Eye (tissue), 1 donor: Measurements from ENCODE around the gene SUN5.
"Not testable (repeated sequence)": the region's sequence is repeated elsewhere in the genome, so short reads cannot be mapped to it uniquely, and the experiment has no call there.

Source experiments
- DNase-seq: peaks from one replicate; pipeline ENCODE4 v3.0.0-alpha.2; 2015

Gene SUN5, protein sequence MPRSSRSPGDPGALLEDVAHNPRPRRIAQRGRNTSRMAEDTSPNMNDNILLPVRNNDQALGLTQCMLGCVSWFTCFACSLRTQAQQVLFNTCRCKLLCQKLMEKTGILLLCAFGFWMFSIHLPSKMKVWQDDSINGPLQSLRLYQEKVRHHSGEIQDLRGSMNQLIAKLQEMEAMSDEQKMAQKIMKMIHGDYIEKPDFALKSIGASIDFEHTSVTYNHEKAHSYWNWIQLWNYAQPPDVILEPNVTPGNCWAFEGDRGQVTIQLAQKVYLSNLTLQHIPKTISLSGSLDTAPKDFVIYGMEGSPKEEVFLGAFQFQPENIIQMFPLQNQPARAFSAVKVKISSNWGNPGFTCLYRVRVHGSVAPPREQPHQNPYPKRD

DNA sequence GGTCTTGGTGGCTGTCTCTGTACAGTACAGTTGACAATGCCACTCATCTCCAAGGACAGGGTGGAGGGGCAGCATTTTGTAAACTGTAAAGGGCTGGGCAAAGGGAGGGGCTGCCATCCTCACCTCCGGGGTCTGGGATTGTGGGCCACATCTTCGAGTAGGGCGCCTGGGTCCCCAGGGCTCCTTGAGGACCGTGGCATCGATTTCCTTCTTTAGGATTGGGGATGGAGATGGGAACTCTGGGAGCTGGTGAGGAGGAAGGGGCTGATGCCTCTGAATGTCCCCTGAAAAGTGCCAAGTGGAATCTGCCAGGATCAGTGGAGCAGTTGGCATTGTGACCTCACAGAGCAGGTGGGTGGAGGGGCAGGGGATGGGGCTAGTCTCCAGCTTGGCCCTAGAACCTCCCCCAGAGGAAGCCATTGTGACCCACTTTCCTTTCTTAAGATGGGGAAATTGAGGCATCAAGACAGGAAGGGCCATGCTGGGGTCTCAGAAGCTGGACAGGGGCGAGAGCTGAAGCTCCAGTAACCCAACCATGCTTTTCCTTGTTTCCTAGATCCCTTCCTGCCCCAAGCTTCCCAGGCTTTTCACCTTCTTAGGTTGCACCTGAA lies at the start of gene SUN5:
Gene SUN5 (minus strand): TSS at position 293 of the 611 bp plus-strand sequence. CDS start 93 bp downstream, at position 200.
- no peak for DNase-seq

DNA sequence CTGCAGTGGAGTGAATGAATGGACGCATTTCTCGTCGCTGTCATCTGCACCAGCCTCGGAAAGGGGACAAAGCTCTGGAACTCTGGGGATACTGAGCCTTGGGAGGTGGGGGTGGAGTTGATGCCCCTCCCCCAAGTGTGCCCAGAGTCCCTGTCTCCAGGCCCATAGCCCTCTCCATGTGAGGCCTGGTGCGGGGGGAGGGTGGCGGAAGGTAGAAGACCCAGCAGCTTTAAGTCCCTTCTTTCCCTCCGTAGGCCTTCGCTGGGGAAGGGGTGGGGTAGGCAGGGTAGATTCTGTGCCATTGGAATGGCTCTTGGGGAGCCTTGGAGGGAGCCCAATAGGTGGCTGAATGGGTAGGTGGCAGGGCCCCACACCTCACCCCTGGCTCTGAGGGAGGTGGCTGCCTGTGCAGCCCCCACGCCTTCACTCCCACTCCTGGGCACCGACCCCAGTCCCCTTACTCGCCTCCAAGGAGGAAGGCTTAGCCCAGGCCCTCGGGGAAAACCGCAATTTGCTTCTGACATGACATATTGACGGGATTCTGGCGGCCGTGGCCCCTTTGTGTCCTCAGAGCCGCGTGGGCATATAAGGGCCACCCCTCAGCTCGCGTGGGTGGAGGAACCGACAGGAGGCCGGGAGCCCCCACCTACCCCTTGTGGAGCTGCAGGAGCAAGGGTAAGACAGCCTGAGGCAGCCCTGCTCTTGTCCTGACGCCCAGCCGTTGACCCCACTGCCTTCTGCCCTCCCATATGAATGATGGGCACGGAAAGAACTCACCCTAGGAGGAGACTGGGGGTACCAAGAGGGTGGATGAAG lies 49.3 kb upstream of the SUN5 start, which contains the start of gene BPIFB3:
Gene BPIFB3 (plus strand): TSS at position 613 of the 816 bp plus-strand sequence. CDS start 1,533 bp downstream, outside the sequence.
- no peak for DNase-seq

DNA sequence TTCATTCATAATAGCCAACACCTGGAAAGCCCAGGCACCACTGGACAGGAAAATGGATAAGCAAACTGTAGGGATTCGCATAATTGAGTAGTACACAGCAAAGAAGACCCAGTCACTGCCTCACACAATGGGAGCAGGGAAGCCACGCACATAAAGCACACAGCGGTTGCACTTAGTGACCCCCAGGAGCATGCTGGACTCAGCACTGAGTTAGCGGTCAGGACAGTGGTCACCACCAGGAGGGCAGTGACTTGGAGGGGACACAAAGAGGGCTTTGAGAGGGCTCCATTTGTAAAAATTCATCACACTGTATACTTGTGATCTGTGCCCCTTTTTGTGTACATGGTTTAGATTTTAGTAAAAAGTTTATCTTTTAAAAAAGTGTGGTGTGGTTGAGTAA lies 47.1 kb upstream of the SUN5 start:
- DNase-seq, result no peak

DNA sequence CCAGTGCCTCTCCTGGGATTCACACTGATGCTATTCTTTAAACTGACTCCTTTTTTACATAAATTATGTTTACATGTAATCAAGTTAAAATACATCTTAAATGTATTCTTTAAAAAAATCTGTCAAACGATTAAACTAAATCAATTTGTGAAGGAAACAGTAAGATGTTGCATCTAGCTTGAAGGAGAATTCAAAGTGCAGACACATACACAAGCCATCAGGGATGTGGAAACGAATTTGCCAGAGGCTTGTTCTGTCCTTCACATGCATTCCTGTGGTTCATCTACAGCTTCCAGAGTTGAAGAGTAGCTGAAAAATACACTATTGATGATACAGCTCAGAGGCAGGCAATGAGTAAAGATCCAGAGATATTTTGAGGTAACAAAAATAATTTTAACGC lies 42.2 kb upstream of the SUN5 start:
- DNase-seq, result no peak

DNA sequence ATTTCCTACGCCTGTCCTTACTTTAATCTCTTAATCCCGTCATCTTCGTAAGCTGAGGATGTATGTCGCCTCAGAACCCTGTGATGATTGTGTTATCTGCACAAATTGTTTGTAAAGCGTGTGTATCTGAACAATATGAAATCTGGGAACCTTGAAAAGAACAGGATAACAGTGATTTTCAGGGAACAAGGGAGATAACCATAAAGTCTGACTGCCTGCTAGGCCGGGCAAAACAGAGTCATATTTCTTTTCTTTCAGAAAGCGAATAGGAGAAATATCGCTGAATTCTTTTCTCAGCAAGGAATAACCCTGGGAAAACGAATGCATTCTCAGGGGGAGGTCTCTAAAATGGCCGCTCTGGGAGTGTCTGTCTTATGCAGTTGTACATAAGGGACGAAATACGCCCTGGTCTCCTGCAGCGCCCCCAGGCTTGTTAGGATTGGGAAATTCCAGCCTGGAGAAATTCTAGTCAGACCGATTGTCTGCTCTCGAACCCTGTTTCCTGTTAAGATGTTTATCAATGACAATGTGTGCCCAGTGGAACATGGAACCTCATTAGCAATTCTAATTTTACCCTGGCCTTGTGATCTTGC lies 41.0 kb upstream of the SUN5 start:
- not testable (repeated sequence) for DNase-seq

DNA sequence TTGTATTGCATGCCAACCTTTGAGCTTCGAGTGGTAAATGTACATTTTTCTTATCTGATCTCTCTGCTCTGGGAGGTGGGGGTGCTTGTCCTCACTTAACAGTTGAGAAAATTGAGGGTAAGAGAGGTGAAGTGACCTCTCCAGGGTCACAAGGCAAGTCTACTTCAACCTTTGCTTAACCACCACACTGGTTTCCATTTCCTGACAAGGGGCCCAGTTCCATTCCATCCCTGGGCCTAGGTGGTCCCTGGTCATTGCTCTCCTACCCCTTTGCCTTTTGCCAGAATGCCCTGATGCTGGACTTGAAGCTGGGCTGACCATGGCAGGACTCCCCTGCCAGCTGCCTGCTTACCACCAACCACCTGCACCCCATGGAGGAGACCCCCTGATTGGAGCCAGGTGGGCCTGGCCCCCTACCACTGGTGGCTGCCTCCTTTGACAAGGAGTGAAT lies 39.5 kb upstream of the SUN5 start:
- no peak for DNase-seq

DNA sequence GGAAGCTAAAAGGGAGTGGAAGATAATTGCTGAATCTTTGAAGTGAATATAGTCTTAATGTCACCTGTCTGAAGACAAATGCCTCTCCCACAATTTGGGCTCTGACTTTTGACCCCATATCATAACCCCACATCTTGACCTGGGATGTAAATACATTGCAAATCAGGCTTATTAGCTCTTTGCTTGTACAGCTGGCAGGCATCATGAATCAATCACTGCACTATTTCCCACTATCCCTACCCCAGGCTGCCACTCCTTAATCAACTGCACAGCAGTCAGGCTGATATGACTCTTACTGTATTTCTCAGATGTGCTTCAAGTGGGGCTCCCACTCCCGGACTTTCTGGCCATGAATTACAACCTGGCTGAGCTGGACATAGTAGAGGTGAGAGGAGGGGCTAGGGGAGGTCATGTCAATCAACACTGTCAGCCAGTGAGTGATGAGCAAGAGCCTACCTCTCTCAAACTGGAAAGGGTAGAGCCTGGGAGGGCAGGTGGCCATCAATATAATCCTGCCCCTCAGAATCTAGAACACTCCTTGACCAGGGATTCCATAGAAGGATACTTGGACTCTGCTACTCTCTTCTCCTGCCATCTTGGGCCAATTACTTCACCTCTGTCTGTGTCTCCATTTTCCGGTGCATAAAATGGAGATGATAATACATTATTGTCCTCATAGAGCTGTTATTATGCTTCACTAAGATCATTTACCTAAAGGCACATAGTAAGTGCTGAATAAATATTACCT lies 38.9 kb upstream of the SUN5 start:
- no peak for DNase-seq

DNA sequence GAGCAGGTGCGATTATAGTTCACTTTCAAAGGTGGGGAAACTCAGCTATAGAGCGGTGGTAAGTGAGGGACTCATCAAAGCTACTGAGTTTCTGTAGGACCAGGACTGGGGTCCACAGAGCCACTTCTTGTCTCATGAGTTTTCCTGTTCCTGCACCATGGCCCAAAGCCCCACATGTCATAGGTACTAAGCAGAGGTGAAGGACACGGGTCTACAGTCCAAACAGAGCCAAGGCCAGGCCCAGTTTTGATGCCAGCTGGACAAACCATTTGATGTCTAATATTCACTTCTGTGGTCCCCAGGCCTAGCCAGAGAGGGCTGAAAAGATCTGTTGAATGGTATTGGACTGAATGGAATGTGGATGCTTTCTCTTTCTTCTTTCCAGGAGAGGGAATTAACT lies 38.2 kb upstream of the SUN5 start:
- DNase-seq, result no peak

DNA sequence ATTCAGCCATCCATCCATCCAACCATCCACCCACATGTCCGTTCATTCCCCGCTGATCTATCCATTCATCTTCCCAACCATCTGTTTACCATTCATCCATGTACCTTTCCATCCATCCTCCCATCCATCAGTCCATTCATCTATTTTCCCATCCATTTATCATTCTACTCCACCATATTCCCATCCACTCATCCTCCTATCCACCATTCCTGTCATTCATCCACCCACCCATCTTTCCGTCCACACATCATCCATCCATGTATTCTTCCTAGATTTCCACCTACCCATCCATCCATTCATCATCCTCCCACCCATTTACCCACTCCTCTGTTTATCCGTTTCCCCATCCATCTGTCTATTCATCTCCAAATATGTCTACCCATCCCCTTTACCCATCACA lies 34.0 kb upstream of the SUN5 start:
- no peak for DNase-seq

DNA sequence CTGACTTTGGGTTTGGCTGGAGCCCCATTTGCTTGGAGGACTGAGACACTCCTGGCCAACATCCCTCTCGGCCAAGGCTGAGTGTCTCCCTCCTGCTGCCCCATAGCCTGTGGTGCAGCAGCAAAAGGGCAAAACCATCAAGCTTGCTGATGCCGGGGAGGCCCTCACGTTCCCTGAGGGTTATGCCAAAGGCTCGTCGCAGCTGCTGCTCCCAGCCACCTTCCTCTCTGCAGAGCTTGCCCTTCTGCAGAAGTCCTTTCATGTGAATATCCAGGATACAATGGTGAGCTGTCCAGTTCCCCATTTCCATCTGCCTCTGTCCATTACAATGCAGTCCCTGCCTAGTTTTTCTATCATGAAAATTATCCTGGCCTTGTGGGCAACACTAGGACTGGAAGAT lies 33.2 kb upstream of the SUN5 start:
- no peak for DNase-seq

DNA sequence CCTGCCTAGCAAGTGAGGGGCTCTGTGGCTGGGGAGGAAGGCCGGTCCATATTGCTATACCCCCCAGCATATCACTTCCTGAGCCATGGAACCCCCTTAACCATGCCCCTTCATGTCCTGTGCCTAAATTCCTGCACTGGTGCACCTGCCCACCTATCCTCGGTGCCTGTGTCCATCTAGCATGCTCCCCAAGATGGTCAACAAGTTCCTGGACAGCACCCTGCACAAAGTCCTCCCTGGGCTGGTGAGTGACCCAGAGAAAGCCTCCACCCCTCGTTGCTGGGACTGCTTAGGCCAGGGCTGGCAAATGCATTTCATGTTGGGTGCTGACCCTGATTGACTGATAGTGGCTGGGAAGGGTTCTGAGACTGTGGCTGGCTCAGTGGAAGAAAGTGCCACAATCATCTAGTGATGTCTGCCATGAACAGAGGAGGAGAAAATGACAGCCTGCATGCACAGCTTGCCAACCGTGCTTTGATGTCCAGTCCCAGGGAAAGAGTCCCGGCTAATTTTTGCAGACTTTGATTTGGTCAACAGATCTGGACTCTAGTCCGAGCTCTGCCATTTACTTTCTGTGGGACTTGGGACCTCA lies 30.8 kb upstream of the SUN5 start:
- DNase-seq, result no peak

DNA sequence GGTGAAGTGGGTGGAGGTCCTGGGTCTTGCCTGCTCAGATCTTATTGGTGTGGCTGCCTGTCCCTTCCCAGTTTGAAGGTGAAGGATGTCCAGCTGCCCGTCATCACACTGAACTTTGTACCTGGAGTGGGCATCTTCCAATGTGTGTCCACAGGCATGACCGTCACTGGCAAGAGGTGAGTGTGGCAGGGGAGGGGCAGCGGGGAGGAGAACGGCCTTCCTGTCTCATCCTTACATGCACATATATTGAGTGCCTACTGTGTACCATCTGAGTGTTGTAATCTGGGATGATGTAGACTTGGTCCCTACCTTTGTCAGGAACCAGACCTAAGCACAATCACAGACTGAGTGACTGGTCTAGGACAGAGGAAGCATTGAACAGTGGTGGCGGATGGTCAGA lies 29.9 kb upstream of the SUN5 start:
- no peak for DNase-seq

DNA sequence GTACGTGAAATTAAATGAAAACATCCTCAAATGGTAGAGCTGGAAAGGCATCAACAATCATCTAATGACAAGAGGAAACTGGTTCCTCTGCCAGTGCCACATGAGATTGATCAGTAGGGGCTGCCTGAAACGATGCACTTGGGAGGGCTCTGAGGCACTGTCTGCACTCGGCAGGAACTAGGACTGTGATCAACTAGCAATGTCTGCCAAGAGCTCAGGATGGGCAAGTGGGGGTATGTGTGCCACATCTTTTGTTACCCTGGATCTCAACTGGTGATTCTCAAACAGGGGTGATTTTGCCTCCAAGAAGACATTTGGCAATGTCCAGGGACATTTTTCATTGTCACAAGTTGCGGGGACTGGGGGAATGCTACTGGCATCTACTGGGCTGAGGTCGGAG lies 29.1 kb upstream of the SUN5 start:
- no peak for DNase-seq

DNA sequence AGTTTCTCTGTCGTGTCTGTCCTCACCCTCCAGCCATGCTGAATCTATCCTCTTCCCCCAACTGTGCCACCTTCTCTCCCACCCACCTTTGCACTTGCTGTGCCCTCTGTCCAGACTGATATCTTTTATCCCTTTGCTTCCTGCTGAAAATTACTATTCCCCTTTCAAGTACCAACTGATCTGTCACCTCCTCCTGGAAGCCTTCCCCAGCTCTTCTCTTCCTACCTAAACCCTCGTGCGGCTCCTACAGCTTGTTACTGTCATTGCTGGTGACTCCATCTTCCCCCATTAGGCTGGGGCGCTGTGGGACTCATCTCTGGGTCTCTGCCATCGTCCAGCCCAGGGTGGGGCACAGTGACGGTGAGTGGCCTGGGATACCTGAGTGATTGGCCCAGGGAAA lies 28.3 kb upstream of the SUN5 start:
- DNase-seq, result no peak

DNA sequence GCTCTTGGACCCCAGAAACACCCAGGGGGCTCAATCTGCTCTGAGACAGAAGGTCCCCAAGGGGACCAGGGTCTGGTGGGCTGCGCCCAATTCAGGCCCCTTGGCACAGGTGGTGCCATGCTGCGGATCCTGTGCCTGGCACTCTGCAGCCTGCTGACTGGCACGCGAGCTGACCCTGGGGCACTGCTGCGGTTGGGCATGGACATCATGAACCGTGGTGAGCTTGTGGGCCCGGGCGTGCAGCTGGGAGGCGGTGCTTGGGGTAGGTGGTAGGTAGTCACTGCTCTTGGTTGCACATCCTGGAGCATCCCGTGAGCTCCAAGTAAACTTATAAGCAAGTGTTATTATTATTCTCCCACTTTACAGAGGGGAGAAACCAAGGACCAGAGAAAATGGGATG lies 27.3 kb upstream of the SUN5 start, which contains the start of gene BPIFB6:
Gene BPIFB6 (plus strand): TSS at position 118 of the 400 bp plus-strand sequence. CDS start 0 bp downstream, at position 118.
- no peak for DNase-seq

DNA sequence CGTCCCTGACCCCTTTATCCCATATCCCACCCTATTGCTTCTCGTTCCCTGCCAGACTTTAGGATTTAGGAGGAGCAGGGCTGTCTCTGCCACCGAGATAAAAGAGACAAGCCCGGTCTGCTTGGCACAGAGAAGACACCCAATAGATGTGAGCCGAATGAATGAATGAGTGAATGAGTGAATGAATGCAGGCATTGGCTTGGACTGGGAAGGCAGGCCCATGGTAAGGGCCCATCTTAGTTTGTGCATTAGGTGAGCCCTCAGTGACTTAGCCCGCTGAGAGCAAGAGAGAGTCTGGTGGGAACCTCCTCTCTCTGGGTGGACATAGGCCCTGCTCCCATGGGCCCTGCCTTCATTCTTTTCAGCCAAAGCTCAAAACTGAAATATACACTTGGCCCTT lies 26.3 kb upstream of the SUN5 start:
- no peak for DNase-seq

DNA sequence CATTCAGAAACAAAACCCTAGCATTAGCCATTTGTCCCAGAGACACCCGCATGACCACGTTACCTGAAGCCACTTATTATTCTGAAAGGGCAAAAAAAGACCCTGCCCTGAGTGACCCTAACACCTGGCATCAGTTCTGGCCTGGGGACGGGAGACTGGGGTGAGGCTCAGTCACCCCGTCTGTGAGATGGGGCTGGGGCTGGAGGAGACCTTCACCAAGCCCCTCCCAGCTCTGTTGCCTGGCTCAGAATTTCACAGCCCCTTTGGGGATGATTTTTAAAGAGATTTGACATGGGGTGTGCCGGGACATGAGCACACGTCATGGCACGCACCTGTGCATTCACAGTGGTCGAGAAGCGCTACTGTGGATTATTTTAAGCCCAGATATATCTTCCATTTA lies 25.8 kb upstream of the SUN5 start:
- DNase-seq, result no peak

DNA sequence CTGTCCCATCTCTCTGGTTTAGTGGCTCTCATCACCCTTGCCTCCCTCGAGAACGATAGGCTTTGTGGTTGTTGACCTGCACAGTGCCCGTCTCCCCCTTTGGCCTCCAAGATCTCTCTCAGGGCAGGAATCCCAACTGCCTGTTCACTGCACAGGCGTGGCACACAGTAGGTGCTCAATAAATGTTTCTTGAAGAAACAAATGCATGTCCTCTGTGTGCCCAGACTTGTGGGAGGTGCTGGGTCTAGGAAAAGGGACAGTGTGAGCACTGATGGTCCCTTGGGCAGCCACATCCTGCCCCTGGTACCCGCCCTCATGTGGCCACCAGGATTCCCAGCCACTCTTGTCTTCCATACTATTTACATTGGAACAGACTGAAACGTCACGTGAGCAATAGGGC lies 24.6 kb upstream of the SUN5 start:
- no peak for DNase-seq

DNA sequence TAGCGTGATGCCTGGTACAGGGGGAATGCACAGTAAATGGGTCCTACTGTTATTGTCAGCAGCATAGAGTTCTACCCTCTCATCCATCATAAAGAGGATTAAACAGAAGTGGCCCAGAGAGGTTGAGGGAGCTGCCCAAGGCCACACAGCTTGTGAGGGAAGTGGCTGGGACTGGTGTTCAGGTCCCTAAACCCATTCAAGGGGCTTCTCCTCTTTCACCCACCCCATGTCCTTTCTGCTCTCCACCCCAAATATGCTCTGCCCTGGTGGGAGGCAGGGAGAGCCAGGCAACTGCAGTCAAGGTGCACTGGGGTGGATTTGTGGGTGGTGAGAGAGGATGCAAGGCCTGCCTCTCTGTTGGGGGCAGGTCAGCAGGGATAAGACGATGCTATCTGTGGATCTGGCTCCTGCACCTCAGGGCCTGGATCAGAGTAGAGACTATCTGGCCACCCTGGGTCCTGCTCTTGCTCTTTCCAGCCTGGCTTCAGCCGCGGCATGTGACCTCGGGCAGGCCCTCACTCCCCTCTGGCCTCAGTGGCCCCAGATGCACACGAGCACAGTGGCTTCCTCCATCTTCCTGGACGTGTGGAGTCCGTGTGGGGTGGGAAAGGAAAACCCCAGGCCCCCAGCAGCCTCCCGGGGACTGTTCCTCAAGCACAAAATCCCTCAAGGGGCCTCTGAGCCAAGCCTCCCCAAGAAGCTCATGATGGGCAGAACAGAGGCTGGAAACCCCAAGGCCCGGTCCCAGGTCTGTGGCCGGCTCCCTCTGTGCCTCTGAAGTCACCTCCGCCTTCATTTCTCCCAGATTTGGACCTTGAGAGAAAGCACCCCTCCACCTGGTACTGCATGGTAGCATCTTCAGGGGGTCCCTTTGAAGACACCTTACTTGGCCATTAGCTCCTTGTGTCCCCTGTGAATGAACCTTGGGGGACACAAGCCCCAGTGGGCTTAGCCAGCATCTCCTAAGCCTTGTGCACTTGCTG lies 23.8 kb upstream of the SUN5 start:
- no peak for DNase-seq
